Activated CD8-positive, alpha-beta memory T cell treated with anti-CD3 and anti-CD28 coated beads for 1 hour (primary cell): ENCODE results near the gene CREB5.
"Not testable (repeated sequence)": the region's sequence is repeated elsewhere in the genome, so short reads cannot be mapped to it uniquely, and the experiment has no call there.

ENCODE experiments used
- DNase-seq, 2 donors: peaks; one replicate each; pipeline ENCODE4 v3.0.0-alpha.2; 2020; ENCODE audit warnings: low read depth in 1 of 2; ENCODE audit errors: extremely low read depth in 1 of 2

The CREB5 gene

GRCh38 chr7:28573059-28573553 lies 160.8 kb downstream of the CREB5 start:
- DNase-seq: no peak

GRCh38 chr7:28573651-28574301 lies 161.5 kb downstream of the CREB5 start:
- DNase-seq: no peak

- no peak for DNase-seq
Observed at GRCh38 chr7:28575241-28575643, 162.9 kb downstream of the CREB5 start.

- no peak for DNase-seq
Observed at GRCh38 chr7:28576656-28577055, 164.3 kb downstream of the CREB5 start.

- DNase-seq: no peak
Observed at GRCh38 chr7:28579571-28579970, 167.3 kb downstream of the CREB5 start.

- DNase-seq: no peak
Observed at GRCh38 chr7:28580665-28581064, 168.3 kb downstream of the CREB5 start.

- DNase-seq: no peak
Observed at GRCh38 chr7:28581351-28581750, 169.0 kb downstream of the CREB5 start.

- DNase-seq: no peak
Observed at GRCh38 chr7:28582226-28582625, 169.9 kb downstream of the CREB5 start.

GRCh38 chr7:28584235-28584634 lies 171.9 kb downstream of the CREB5 start:
- no peak for DNase-seq

- DNase-seq: no peak
Observed at GRCh38 chr7:28586736-28587135, 174.4 kb downstream of the CREB5 start.

- no peak for DNase-seq
Observed at GRCh38 chr7:28587211-28587610, 174.9 kb downstream of the CREB5 start.

- DNase-seq: no peak
Observed at GRCh38 chr7:28588602-28589001, 176.3 kb downstream of the CREB5 start.

- DNase-seq: no peak
Observed at GRCh38 chr7:28591041-28591674, 178.8 kb downstream of the CREB5 start.

GRCh38 chr7:28591725-28592349 lies 179.5 kb downstream of the CREB5 start:
- no peak for DNase-seq

- no peak for DNase-seq
Observed at GRCh38 chr7:28592861-28593260, 180.5 kb downstream of the CREB5 start.

GRCh38 chr7:28595076-28595475 lies 182.8 kb downstream of the CREB5 start:
- no peak for DNase-seq

GRCh38 chr7:28595801-28596200 lies 183.5 kb downstream of the CREB5 start:
- no peak for DNase-seq

GRCh38 chr7:28596245-28596935 lies 184.1 kb downstream of the CREB5 start:
- DNase-seq: no peak

GRCh38 chr7:28597284-28597683 lies 185.0 kb downstream of the CREB5 start:
- DNase-seq: no peak

GRCh38 chr7:28598037-28598436 lies 185.7 kb downstream of the CREB5 start:
- DNase-seq: not testable (repeated sequence)

GRCh38 chr7:28598586-28598985 lies 186.3 kb downstream of the CREB5 start:
- DNase-seq: no peak

GRCh38 chr7:28599411-28599810 lies 187.1 kb downstream of the CREB5 start:
- no peak for DNase-seq
